Breast epithelium (tissue), 3 donors: ENCODE measurements around the gene TAF11L2.
"Not testable (repeated sequence)": the region's sequence is repeated elsewhere in the genome, so short reads cannot be mapped to it uniquely, and the experiment has no call there.

Experiments used
- POLR2A ChIP-seq: fragments of 450-650 bp; IDR thresholded peaks from one replicate; pipeline ENCODE4 v1.6.1; 2016; ENCODE audit warnings: antibody characterized with exemption, mild to moderate bottlenecking, moderate library complexity
- POLR2AphosphoS5 ChIP-seq, 3 donors: sonication (generic); formaldehyde crosslinking; IDR thresholded peaks; one replicate each; pipeline ENCODE4 v1.6.1; 2017; ENCODE audit warnings: antibody characterized with exemption in 3 of 3
- TF ChIP-seq, protein P1 (sequence below), 3 donors: fragments of 450-650 bp; IDR thresholded peaks; one replicate each; pipeline ENCODE4 v1.5.1; 2016 to 2017; ENCODE audit warnings: antibody characterized with exemption in 3 of 3, mild to moderate bottlenecking in 3 of 3, moderate library complexity in 3 of 3

DNA sequence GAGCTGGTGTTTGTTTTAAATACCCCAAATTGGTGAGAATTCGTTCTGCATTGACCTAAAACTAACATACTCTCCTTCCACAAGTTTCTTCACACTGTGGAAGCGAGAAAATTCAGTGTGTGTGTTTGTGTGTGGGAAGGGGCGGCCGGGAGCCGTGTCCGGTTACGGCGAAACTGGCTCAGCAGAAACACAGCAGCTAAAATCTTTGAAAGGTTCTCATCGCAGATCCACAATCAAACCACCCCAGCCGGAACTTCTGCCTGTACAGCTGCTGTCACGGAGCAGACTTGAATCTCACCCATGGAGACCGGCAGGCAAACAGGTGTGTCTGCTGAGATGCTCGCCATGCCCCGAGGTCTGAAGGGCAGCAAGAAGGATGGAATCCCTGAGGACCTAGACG, 23.5 kb downstream of the TAF11L2 start, which contains the start of gene TAF11L4:
- TF ChIP-seq, protein P1, sequence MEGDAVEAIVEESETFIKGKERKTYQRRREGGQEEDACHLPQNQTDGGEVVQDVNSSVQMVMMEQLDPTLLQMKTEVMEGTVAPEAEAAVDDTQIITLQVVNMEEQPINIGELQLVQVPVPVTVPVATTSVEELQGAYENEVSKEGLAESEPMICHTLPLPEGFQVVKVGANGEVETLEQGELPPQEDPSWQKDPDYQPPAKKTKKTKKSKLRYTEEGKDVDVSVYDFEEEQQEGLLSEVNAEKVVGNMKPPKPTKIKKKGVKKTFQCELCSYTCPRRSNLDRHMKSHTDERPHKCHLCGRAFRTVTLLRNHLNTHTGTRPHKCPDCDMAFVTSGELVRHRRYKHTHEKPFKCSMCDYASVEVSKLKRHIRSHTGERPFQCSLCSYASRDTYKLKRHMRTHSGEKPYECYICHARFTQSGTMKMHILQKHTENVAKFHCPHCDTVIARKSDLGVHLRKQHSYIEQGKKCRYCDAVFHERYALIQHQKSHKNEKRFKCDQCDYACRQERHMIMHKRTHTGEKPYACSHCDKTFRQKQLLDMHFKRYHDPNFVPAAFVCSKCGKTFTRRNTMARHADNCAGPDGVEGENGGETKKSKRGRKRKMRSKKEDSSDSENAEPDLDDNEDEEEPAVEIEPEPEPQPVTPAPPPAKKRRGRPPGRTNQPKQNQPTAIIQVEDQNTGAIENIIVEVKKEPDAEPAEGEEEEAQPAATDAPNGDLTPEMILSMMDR (IDR thresholded peaks at IDR 0.05), result not testable (repeated sequence)
- not testable (repeated sequence) for TF ChIP-seq POLR2AphosphoS5 (IDR thresholded peaks at IDR 0.05); POLR2A
